ENCODE measurements around the gene STPG2. TPM values are rescaled to one million over a fixed set of nuclear protein-coding genes. Genes with fewer than 3 reads are reported as not detected.

Gene STPG2
- total RNA-seq, 2 donors from 2014 or later, result 0.66 to 1.6 TPM

DNA sequence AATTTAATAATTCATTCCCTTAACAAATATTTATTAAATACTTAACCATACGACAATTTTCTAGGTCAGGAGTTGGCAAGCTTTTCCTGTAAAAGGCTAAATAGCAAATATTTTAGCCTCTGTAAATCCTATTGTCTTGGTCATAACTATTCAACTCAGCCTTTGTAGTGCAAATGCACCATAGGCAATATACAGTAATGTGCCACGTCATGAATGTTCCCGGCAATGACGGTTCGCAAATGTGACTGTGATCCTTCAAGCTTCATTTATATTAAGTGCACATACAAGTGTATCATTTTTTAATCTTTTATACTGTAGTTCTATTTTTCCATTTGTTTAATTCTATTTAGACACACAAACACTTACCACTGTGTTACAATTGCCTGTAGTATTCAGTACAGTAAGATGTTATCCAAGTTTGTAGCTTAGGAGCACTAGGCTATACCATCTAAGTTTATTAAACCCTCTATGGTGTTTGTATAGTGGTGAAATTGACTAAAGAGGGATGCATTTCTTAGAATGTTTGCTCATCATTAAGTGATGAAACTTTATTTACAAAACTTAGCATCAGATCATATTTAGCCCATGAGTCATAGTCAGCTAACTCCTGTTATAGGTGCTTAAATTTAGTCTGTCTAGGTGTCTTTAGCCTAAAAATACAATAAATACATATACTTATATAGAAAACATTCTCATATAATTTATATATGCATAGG is 553.6 kb downstream of the STPG2 start:
- 85 to 90% methylated on average over 5 of the region's 5 CpGs for WGBS, 2 donors
- H3K27me3 ChIP-seq, result no peaks in the 10 kb centered on the region
- H3K4me3 ChIP-seq, result no peak overlapping the region
- H3K9me3 ChIP-seq, result no peaks in the 10 kb centered on the region
- H3K36me3 ChIP-seq (replicated peaks in 1 of 2; ENCODE audit: insufficient read depth in 1 of 2, low read depth in 2 of 2), result no peaks in the 10 kb centered on the region
- TF ChIP-seq POLR2A (IDR thresholded peaks at IDR 0.05) (no peak), CTCF (IDR thresholded peaks at IDR 0.05) (no peak)
- no peak for ATAC-seq
- H3K4me1 ChIP-seq, result no peaks in the 10 kb centered on the region
- intact Hi-C loops (cut with DNase I), result no loop called here
- H3K27ac ChIP-seq, result no peak overlapping the region
- no peak for DNase-seq

- no peak overlapping the region for H3K27ac ChIP-seq
- intact Hi-C loops (cut with DNase I), result no loop called here
- H3K27me3 ChIP-seq, result no peaks in the 10 kb centered on the region
- H3K9me3 ChIP-seq, result no peaks in the 10 kb centered on the region
- no peak for DNase-seq
- H3K4me3 ChIP-seq, result no peak overlapping the region
- no peaks in the 10 kb centered on the region for H3K4me1 ChIP-seq
- no peak for TF ChIP-seq CTCF (IDR thresholded peaks at IDR 0.05)
- no peak for TF ChIP-seq POLR2A (IDR thresholded peaks at IDR 0.05)
- ATAC-seq, result no peak
- H3K36me3 ChIP-seq (replicated peaks in 1 of 2; ENCODE audit: insufficient read depth in 1 of 2, low read depth in 2 of 2), result no peaks in the 10 kb centered on the region
- 76 to 84% methylated on average over 2 of the region's 2 CpGs for WGBS, 2 donors
Observed at GRCh38 chr4:97587912-97588311, 555.4 kb downstream of the STPG2 start.

- H3K36me3 ChIP-seq (replicated peaks in 1 of 2; ENCODE audit: insufficient read depth in 1 of 2, low read depth in 2 of 2), result no peaks in the 10 kb centered on the region
Observed at GRCh38 chr4:97585274-97585673, 558.0 kb downstream of the STPG2 start.

GRCh38 chr4:97582890-97583289 is 560.4 kb downstream of the STPG2 start:
- intact Hi-C loops (cut with DNase I), result no loop called here
- Histone ChIP-seq H3K4me1 (no peaks in the 10 kb centered on the region), H3K27me3 (no peaks in the 10 kb centered on the region), H3K27ac (no peak overlapping the region), H3K36me3 (replicated peaks in 1 of 2; ENCODE audit: insufficient read depth in 1 of 2, low read depth in 2 of 2) (no peaks in the 10 kb centered on the region), H3K9me3 (no peaks in the 10 kb centered on the region), H3K4me3 (no peak overlapping the region)
- WGBS, 2 donors, result 47 to 54% methylated on average over 1 of the region's 1 CpG
- TF ChIP-seq CTCF (IDR thresholded peaks at IDR 0.05) (no peak), POLR2A (IDR thresholded peaks at IDR 0.05) (no peak)
- DNase-seq, result no peak
- ATAC-seq, result no peak

More at GRCh38 chr4:97585274-97585673, 558.0 kb downstream of the STPG2 start:
- no peaks in the 10 kb centered on the region for H3K4me1 ChIP-seq
- no peak overlapping the region for H3K4me3 ChIP-seq
- H3K9me3 ChIP-seq, result no peaks in the 10 kb centered on the region
- H3K27me3 ChIP-seq, result no peaks in the 10 kb centered on the region
- ATAC-seq (no peak), DNase-seq (no peak)
- intact Hi-C loops (cut with DNase I), result no loop called here
- TF ChIP-seq CTCF (IDR thresholded peaks at IDR 0.05) (no peak), POLR2A (IDR thresholded peaks at IDR 0.05) (no peak)
- no peak overlapping the region for H3K27ac ChIP-seq

GRCh38 chr4:97577004-97577403 is 566.3 kb downstream of the STPG2 start:
- DNase-seq, result no peak
- Histone ChIP-seq H3K27ac (no peak overlapping the region), H3K36me3 (replicated peaks in 1 of 2; ENCODE audit: insufficient read depth in 1 of 2, low read depth in 2 of 2) (no peaks in the 10 kb centered on the region), H3K9me3 (no peaks in the 10 kb centered on the region), H3K27me3 (no peaks in the 10 kb centered on the region), H3K4me1 (no peaks in the 10 kb centered on the region), H3K4me3 (no peak overlapping the region)
- TF ChIP-seq CTCF (IDR thresholded peaks at IDR 0.05) (no peak), POLR2A (IDR thresholded peaks at IDR 0.05) (no peak)
- 44 to 46% methylated on average over 2 of the region's 2 CpGs for WGBS, 2 donors
- intact Hi-C loops (cut with DNase I), result no loop called here
- ATAC-seq, result no peak
